Liver (tissue), 3 donors: ENCODE data around the gene DCBLD2.
A peak's percentile ranks its signal among the peaks of the same experiment; 100 is the strongest.

Experiments
- CTCF ChIP-seq: fragments of 150-350 bp; IDR thresholded peaks from 2 replicates; pipeline ENCODE4 v1.5.1; 2017; ENCODE audit warnings: improper control_type of control experiment, low read depth, low read length; ENCODE audit not compliant: missing input control
- EGR1 ChIP-seq, 2 donors: IDR thresholded peaks; 2 replicates each; pipeline ENCODE4 v1.6.1; 2016 to 2018; ENCODE audit warnings: antibody characterized with exemption in 2 of 2, low read depth in 2 of 2
- FOXA1 ChIP-seq: IDR thresholded peaks from 2 replicates; pipeline ENCODE4 v1.6.1; 2016; ENCODE audit warnings: antibody characterized with exemption
- FOXA2 ChIP-seq: IDR thresholded peaks from 2 replicates; pipeline ENCODE4 v1.6.1; 2016; ENCODE audit warnings: antibody characterized with exemption
- GABPA ChIP-seq, 2 donors: IDR thresholded peaks in 1 of 2; conservative IDR thresholded peaks in 1 of 2; 2 replicates each; pipeline ENCODE4 v1.6.1; 2016; ENCODE audit warnings: antibody characterized with exemption in 2 of 2, mild to moderate bottlenecking in 1 of 2, moderate library complexity in 1 of 2
- JUND ChIP-seq, 2 donors: IDR thresholded peaks; 2 replicates each; pipeline ENCODE4 v1.6.1; 2016; ENCODE audit warnings: antibody characterized with exemption in 2 of 2
- MAX ChIP-seq: IDR thresholded peaks from 2 replicates; pipeline ENCODE4 v1.6.1; 2016; ENCODE audit warnings: antibody characterized with exemption
- RAD21 ChIP-seq, 2 donors: IDR thresholded peaks; 2 replicates each; pipeline ENCODE4 v1.6.1; 2016; ENCODE audit warnings: antibody characterized with exemption in 2 of 2, mild to moderate bottlenecking in 2 of 2
- REST ChIP-seq: IDR thresholded peaks from 2 replicates; pipeline ENCODE4 v1.6.1; 2016; ENCODE audit warnings: antibody characterized with exemption, mild to moderate bottlenecking
- RXRA ChIP-seq, 2 donors: IDR thresholded peaks; 2 replicates each; pipeline ENCODE4 v1.6.1; 2017 to 2018; ENCODE audit warnings: antibody characterized with exemption in 2 of 2, mild to moderate bottlenecking in 1 of 2
- SP1 ChIP-seq: IDR thresholded peaks from 2 replicates; pipeline ENCODE4 v1.6.1; 2018; ENCODE audit warnings: antibody characterized with exemption, mild to moderate bottlenecking
- TAF1 ChIP-seq: conservative IDR thresholded peaks from 2 replicates; pipeline ENCODE4 v1.6.1; 2016; ENCODE audit warnings: antibody characterized with exemption, mild to moderate bottlenecking
- YY1 ChIP-seq: IDR thresholded peaks from 2 replicates; pipeline ENCODE4 v1.6.1; 2016; ENCODE audit warnings: antibody characterized with exemption, mild to moderate bottlenecking
- TF ChIP-seq, protein P1 (sequence below): IDR thresholded peaks from 2 replicates; pipeline ENCODE4 v1.6.1; 2016; ENCODE audit warnings: antibody characterized with exemption
- donor health status: healthy.
- donor health status: healthy.

DNA sequence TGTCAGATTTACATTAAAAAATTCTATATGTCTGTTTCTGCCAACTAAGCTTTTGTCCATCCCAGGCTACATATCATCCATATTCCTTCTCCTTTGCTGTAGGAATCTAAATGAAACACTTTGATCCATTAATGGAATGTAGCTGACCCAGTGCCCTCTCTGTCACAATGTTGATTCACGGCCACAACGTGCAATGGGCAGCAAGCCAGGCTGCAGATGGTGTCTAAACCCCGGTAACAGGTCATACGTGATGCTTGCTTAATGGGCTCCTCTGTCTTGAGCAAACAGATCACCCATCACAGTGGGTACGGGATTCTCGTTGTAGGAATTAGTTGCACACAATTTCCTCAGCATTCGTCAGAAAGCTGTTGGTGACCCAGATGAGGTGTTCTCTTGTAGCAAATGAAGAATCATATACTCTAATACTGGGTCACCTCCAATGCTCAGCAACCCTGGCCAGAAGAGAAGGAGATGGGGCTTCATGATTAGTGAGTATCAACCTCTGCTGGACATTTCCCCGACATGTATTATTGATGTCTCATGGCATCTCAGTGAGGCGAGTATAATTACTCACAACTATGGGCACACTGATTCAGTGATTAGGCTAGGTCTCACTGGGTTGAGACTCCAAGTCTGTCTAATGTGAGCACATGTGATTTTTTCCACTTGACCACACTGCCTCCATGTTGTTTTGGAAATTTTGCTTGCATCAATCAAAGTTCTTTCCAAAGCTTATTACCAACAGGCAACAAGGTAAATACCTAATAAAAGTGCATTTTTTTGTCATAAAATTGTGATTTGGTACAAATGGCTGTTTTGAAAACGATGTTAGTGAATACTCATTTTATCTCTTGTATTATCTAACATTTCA, 12.9 kb upstream of the DCBLD2 start:
- TF ChIP-seq CTCF (no peak), RAD21 (IDR thresholded peaks at IDR 0.05) (peak in 1 of 2 donors; percentile 30), FOXA1 (peak; percentile 10), MAX (peak; percentile 34), JUND (IDR thresholded peaks at IDR 0.05) (peak in 1 of 2 donors; percentile 37), YY1 (peak; percentile 84), TAF1 (no peak), REST (no peak), GABPA (IDR thresholded peaks at IDR 0.05 in 1 of 2, conservative IDR thresholded peaks at IDR 0.05 in 1 of 2) (no peak), EGR1 (IDR thresholded peaks at IDR 0.05; ENCODE audit: low read depth in 2 of 2) (no peak), SP1 (peak; percentile 74), RXRA (IDR thresholded peaks at IDR 0.05) (peak; percentile 73 to 84), FOXA2 (peak; percentile 54)
- TF ChIP-seq, protein P1, sequence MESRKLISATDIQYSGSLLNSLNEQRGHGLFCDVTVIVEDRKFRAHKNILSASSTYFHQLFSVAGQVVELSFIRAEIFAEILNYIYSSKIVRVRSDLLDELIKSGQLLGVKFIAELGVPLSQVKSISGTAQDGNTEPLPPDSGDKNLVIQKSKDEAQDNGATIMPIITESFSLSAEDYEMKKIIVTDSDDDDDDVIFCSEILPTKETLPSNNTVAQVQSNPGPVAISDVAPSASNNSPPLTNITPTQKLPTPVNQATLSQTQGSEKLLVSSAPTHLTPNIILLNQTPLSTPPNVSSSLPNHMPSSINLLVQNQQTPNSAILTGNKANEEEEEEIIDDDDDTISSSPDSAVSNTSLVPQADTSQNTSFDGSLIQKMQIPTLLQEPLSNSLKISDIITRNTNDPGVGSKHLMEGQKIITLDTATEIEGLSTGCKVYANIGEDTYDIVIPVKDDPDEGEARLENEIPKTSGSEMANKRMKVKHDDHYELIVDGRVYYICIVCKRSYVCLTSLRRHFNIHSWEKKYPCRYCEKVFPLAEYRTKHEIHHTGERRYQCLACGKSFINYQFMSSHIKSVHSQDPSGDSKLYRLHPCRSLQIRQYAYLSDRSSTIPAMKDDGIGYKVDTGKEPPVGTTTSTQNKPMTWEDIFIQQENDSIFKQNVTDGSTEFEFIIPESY = peak; percentile 40
